Calu3 (cell line): Measurements from ENCODE around the gene EPHA3. TPM values are rescaled to one million over a fixed set of nuclear protein-coding genes. Genes with fewer than 3 reads are reported as not detected.

ENCODE experiments used
- BruUV-seq: library from RNA; stranded (reverse); fragments of 400-500 nt; replicated peaks from 2 replicates; lab custom pipeline; 2021; lab: Mats Ljungman, UMichigan
- CTCF ChIA-PET: fragments of 300-600 bp; sonication (Branson Sonifier 250); formaldehyde crosslinking; loops from one replicate; lab custom pipeline; 2022; ENCODE audit warnings: antibody characterized with exemption; lab: Charles Lee
- DNase-seq: peaks from one replicate; pipeline ENCODE4 v3.0.0; 2022
- H3K27ac Mint-ChIP-seq: one replicate; pipeline ENCODE4 v1.8.0; 2022; ENCODE audit warnings: mixed read lengths; ENCODE audit not compliant: unreplicated experiment
- H3K27me3 Mint-ChIP-seq: one replicate; pipeline ENCODE4 v1.8.0; 2022; ENCODE audit warnings: mixed read lengths; ENCODE audit not compliant: unreplicated experiment
- H3K36me3 Mint-ChIP-seq: one replicate; pipeline ENCODE4 v1.8.0; 2022; ENCODE audit warnings: mild to moderate bottlenecking, moderate library complexity, mixed read lengths; ENCODE audit not compliant: insufficient read depth, unreplicated experiment
- H3K4me1 Mint-ChIP-seq: one replicate; pipeline ENCODE4 v1.8.0; 2022; ENCODE audit warnings: mild to moderate bottlenecking, low read depth, mixed read lengths; ENCODE audit not compliant: unreplicated experiment
- H3K4me3 Mint-ChIP-seq: one replicate; pipeline ENCODE4 v1.8.0; 2022; ENCODE audit warnings: mild to moderate bottlenecking, low read depth, moderate library complexity, mixed read lengths; ENCODE audit not compliant: unreplicated experiment
- H3K9me3 Mint-ChIP-seq: one replicate; pipeline ENCODE4 v1.8.0; 2022; ENCODE audit warnings: low read depth, mixed read lengths; ENCODE audit not compliant: unreplicated experiment
- CTCF ChIP-seq: fragments of 200-600 bp; IDR thresholded peaks from one replicate; pipeline ENCODE4 v1.8.0; 2022; ENCODE audit warnings: antibody characterized with exemption; ENCODE audit not compliant: unreplicated experiment
- intact Hi-C: fragments of 100-400 bp; cut with micrococcal nuclease; formaldehyde crosslinking; loops from one replicate; pipeline ENCODE4 v1.10.0; 2022; ENCODE audit not compliant: unreplicated experiment
- total RNA-seq: library from RNA; stranded (reverse); gene quantifications from 2 replicates; pipeline ENCODE4 v1.2.3, GENCODE V29; 2022

Gene EPHA3
- total RNA-seq, 1 experiment from 2014 or later, result 31.6 TPM

- H3K27me3 Mint-ChIP-seq, result no peaks in the 10 kb centered on the region
- no peaks in the 10 kb centered on the region for H3K9me3 Mint-ChIP-seq
- no TSS peak for BruUV-seq
- CTCF ChIA-PET, result no interaction called here
- DNase-seq, result no peak
- H3K36me3 Mint-ChIP-seq, result no peaks in the 10 kb centered on the region
- intact Hi-C loops, result no loop called here
- H3K27ac Mint-ChIP-seq, result no peak overlapping the region
- TF ChIP-seq CTCF, result no peak
- H3K4me1 Mint-ChIP-seq, result no peaks in the 10 kb centered on the region
- no peak overlapping the region for H3K4me3 Mint-ChIP-seq
These were observed 132.4 kb downstream of the EPHA3 start for GRCh38 chr3:89239774-89240173.

- Mint-ChIP-seq H3K27me3 (no peaks in the 10 kb centered on the region), H3K27ac (no peak overlapping the region), H3K9me3 (no peaks in the 10 kb centered on the region), H3K4me1 (peaks cover 5% of the 10 kb centered on the region), H3K36me3 (no peaks in the 10 kb centered on the region), H3K4me3 (no peak overlapping the region)
- no peak for TF ChIP-seq CTCF
- DNase-seq, result no peak
- no TSS peak for BruUV-seq
- CTCF ChIA-PET, result no interaction called here
- intact Hi-C loops, result no loop called here
These were observed 138.2 kb downstream of the EPHA3 start for GRCh38 chr3:89245612-89246011.

GRCh38 chr3:89246326-89246725 is 138.9 kb downstream of the EPHA3 start:
- Mint-ChIP-seq H3K27ac (no peak overlapping the region), H3K36me3 (no peaks in the 10 kb centered on the region), H3K4me3 (no peak overlapping the region), H3K9me3 (no peaks in the 10 kb centered on the region), H3K4me1 (peaks cover 5% of the 10 kb centered on the region), H3K27me3 (no peaks in the 10 kb centered on the region)
- BruUV-seq, result no TSS peak
- TF ChIP-seq CTCF, result no peak
- DNase-seq, result no peak
- intact Hi-C loops, result no loop called here
- CTCF ChIA-PET, result no interaction called here

- DNase-seq, result no peak
- H3K36me3 Mint-ChIP-seq, result no peaks in the 10 kb centered on the region
- H3K27me3 Mint-ChIP-seq, result no peaks in the 10 kb centered on the region
- CTCF ChIA-PET, result no interaction called here
- H3K9me3 Mint-ChIP-seq, result no peaks in the 10 kb centered on the region
- TF ChIP-seq CTCF, result no peak
- H3K27ac Mint-ChIP-seq, result no peak overlapping the region
- no peak overlapping the region for H3K4me3 Mint-ChIP-seq
- BruUV-seq, result no TSS peak
- intact Hi-C loops, result no loop called here
- H3K4me1 Mint-ChIP-seq, result peaks cover 5% of the 10 kb centered on the region
These were observed 143.3 kb downstream of the EPHA3 start for GRCh38 chr3:89250742-89251141.
